ENCODE results near the gene HSDL1. TPM values are rescaled to one million over a fixed set of nuclear protein-coding genes. Genes with fewer than 3 reads are reported as not detected.

HSDL1 gene
- total RNA-seq, 1 donor from 2014 or later: 4.7 TPM

DNA sequence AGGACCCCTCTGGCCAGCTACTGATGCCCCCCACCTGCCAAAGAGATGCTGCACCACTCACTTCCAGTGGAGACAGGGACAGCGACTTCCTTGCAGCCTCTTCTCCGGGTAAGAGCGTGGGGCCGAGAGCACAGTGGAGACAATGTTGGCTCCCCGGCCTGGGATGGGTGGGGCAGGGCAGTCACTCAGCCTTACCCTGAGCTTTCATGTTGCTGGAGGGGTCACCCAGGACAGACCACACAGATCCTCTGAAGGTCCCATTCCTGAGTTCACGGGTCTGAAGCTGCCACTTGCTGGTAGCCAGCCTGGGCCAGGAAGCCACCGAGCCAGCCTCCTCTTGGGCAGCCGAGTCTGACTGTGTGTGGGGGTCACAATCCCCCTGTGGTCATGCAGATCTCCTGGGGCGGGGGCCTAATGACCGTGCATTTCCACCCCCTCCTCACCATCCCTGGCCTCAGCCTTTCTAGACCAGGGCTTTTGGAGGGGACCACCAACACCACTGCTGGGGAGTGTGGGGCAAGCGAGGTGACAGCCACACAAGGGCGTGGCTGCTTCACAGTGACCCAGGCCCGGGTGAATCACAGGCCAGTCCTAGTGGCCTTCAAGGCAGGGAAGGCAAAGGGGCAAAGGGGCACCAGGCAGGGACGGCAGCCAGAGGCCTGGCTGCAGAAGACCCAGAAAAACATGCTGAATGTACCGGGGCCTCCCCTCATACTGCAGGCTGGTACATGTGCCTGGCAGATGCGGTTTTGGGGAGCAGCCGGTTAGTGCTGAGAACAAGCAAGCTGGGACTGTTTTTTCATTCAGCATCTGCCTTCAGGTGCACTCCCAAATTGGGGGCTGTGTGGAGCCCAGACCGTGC lies 31.4 kb upstream of the HSDL1 start:
- DNase-seq (ENCODE audit: low spot score) (no peak), ATAC-seq (no peak)

DNA sequence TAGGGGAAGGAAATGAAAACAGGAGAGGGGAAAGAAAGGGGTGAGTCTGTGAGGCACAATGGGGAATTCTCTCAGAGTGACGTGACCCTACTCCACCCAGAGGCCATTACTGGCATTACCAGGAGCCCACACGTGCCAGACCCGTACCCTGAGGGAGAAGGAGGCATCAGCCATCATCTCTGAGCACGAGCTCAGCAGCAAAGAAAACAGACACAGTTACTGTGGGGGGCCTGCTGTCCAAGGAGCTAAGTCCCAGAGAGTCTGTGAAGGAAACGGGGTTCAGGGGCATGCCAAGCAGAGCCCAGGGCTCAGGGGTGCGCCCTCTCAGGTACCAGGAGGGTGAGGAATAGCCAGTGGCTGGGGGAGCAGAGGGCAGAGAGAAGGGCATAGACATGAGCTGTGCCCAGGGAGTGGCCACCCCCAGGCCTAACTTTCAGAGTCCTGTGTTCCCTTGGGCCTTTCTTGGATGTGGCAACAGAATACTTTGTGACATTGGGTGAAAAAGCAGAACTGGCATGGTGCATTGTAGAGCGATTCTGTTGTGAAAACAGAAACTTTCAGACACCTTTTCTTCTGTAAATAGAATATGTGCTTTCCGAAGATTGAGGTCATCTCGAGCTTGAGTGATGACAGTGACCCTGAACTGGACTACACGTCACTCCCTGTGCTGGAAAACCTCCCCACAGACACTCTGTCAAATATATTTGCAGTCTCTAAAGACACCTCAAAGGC lies 30.5 kb upstream of the HSDL1 start:
- ATAC-seq: peak; percentile 82
- no peak for DNase-seq (ENCODE audit: low spot score)

DNA sequence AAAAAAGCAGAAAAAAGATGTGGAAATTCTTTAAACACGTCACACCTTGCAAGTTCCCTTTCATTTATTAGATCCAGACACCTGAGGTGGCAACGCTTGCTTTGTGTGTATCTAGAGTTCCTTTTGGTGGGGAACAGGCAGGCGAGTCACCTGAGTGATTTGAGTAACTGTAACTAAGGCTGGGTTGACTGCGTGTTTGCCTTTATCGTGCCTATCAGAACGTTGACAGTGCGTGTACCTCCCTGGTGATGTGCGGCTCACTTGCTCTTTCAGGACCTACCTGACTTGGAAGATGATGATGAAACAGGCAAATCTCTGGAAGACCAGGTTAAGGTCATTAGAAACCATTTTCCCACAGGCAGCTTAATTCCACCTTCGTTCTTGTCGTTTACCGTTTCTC lies 29.4 kb upstream of the HSDL1 start:
- DNase-seq (ENCODE audit: low spot score) (no peak), ATAC-seq (no peak)

DNA sequence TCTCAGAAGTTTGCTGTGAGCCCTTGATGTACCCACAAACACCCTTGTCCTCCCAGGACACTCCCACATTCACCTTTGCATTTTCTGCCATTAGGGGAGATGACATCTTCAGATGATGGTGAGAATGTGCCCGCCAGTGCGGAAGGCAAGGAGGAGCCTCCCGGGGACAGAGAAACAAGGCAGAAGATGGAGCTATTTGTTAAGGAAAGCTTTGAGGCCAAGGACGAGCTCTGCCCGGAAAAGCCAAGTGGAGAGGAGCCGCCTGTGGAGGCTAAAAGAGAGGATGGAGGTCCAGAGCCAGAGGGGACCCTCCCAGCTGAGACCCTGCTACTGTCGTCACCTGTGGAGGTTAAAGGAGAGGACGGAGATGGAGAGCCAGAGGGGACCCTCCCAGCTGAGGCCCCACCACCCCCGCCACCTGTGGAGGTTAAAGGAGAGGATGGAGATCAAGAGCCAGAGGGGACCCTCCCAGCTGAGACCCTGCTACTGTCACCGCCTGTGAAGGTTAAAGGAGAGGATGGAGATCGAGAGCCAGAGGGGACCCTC lies 24.9 kb upstream of the HSDL1 start:
- DNase-seq (ENCODE audit: low spot score): no peak
- no peak for ATAC-seq

DNA sequence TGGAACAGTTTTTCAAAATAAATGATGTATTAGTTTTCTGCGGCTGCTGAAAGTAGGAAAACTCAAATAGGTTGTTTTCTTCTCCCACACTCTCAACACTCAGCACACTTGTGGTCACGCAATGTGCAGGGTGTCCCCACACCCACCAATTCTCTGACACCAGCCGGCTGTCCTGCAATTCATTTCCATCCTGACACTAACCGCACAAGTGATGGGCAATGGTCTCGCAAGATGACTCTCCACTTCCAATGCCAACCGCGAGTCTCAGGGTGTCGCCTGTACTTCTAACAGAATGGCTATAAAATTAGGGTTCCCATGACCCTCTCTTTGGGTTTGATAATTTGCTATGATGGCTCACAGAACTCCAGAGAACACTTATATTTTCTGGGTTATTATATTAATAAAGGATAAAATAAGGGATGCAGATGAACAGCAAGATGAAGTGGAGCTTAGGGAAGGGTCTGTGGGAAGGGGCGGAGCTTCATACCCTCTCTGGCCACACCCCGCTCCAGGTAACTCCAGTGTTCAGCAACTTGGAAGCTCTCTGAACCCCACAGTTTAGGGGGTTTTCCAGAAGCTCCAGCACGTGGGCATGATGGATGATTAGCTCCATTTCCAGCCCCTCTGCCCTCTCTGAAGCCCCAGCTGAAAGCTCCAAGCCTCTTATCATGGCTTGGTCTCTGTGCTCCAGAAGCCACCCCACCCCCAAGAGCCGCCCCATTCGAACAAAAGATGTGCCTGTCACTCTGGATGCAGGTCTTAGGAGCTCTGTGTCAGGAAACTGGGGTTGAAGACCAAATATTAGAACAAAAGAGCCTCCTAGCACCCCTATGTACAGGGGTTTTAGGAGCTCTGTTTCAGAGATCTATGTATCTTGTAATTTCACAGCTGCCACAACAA lies 22.1 kb upstream of the HSDL1 start:
- DNase-seq (ENCODE audit: low spot score): no peak
- ATAC-seq: no peak

DNA sequence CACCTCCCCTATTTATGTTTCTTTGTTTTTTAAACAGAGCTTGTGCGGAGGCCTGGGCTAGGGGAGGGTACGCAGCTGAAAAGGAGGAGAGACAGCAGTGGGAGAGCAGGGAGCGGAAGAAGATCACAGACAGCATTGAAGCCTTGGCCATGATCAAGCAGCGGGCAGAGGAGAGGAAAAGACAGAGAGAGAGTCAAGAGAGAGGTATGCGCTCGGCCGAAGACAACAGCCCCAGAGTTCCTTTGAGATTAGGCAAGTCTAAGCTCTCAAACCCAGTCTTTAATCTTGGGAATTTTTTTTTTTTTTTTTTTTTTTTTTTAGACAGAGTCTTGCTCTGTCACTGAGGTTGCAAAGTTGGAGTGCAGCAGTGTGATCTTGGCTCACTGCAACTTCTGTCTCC lies 20.8 kb upstream of the HSDL1 start:
- DNase-seq (ENCODE audit: low spot score) (no peak), ATAC-seq (no peak)

DNA sequence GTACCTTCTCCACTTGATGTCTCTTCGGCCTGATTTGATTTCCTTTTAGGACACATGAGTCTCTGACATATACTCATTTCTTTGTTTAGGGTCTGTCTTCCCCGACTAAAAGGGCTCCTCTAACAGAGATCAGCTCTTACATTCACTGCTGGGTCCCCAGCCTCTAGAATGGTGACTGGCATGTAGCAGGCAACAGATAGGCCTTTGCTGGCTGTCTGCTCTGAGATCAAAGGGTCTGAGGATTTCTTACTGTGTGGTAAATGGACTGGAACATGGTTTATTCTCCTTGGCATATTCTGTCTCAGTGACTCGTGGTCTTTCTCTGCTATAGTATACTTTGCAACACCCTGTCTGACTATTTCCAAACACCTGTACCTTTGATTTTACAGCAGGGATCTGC lies 16.8 kb upstream of the HSDL1 start:
- DNase-seq (ENCODE audit: low spot score): no peak
- ATAC-seq: no peak

DNA sequence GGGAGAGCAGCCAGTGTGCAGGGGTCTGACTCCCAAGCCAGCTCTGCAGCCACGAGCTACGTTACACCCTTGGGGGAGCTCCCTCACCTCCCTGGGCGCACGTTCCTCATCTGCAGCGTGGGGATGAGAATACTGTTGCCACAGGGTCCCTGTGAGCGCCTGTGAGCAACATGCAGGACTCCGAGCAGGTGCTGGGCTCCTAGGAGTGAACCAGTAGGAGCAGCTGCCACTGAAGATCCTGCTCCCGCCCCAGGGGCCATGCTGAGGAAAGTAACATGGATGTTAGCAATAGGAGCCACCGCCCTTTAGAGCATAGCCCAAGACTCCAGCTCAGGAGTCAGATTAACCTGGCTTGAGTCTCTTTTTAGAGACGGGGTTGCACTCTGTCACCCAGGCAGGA lies 16.1 kb upstream of the HSDL1 start:
- no peak for ATAC-seq
- DNase-seq (ENCODE audit: low spot score): no peak

DNA sequence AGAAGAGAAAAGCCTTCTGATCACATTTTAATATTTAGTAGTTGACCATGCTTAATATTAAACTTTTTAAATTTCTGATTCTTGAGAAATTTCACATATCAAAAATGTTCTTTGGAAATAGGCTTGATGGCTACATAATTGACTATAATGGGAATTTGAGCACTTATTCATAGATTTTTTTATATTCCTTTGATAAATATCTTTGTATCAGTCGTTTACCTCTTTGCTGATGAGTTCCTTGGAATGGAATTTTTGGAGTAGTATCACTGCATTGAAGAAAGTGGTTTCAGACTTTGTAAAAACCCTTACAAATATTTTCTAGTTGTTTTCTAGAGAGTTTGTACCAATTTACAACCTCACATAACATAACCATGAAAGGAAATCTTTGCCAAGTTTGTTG lies 14.8 kb upstream of the HSDL1 start:
- ATAC-seq (no peak), DNase-seq (ENCODE audit: low spot score) (no peak)

DNA sequence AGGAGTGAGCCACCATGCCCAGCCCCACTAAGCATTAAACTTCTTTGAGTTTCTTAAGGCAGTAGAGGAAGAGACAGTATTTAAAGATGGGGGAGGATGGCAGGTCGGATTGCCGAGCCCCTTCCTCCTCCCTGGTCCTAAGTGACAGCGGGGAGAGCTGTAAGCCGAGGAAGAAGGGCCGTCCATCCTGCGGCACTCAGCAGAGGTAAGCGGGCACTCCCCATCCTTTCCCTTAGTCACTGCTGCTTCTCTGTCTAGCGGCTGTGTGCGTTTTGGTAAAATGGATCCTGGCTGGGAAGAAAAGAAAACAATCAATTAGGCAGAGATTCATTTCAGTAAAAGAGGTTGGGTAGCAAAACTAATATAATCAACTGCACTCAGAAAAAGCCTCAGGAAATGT lies 14.0 kb upstream of the HSDL1 start:
- DNase-seq (ENCODE audit: low spot score): no peak
- no peak for ATAC-seq

DNA sequence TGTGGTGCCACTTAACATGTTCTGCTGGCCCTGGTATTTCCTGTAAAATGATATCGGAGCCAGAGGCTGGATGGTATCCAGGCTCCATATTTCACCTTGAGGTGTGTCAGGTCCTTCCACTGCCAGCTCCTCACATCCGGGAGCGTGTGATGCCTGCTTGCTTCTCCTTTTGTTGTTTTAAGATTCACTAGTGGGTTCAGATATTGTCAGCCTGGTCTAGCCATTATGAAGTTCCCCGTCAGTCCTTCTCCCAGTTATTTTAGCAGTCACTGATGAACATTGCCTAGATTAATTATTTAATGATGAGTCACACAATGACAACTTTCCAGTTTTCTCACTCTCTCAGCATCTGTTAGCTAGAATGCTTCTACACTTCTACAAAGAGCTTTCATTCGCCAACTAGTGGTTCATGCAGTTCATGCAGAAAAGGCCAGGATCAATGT lies 11.4 kb upstream of the HSDL1 start:
- ATAC-seq (no peak), DNase-seq (ENCODE audit: low spot score) (no peak)

DNA sequence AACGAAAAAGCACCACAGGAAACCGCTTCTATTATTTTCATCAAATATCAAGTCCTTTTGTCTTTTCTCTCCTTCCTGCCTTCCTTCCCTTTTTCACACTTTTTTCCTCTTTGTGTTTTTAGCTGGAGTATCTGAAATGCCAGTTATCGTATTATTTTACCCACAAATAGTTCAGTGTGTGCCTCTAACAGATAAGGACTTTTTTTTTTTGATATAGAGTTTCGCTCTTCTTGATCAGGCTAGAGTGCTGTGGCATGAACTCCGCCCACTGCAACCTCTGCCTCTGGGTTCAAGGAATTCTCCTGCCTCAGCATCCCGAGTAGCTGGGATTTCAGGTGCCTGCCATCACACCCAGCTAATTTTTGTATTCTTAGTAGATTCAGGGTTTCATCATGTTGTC lies 10.8 kb upstream of the HSDL1 start:
- no peak for ATAC-seq
- DNase-seq (ENCODE audit: low spot score): no peak

DNA sequence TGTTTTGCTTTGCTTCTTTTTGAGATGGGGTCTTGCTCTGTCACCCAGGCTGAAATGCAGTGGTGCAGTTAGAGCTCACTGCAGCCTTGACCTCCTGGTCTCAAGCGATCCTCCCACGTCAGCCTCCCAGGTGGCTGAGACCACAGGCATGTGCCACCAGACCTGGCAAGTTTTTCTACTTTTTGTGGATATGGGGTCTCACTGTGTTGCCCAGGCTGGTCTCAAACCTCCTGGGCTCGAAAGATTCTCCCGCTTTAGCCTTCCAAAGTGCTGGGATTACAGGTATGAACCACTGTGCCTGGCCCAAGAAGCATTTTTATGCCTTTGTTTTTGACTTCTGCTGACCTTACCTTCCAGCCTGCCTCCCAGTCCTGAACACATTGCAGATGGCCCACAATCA lies 10.2 kb upstream of the HSDL1 start:
- DNase-seq (ENCODE audit: low spot score): no peak
- no peak for ATAC-seq

DNA sequence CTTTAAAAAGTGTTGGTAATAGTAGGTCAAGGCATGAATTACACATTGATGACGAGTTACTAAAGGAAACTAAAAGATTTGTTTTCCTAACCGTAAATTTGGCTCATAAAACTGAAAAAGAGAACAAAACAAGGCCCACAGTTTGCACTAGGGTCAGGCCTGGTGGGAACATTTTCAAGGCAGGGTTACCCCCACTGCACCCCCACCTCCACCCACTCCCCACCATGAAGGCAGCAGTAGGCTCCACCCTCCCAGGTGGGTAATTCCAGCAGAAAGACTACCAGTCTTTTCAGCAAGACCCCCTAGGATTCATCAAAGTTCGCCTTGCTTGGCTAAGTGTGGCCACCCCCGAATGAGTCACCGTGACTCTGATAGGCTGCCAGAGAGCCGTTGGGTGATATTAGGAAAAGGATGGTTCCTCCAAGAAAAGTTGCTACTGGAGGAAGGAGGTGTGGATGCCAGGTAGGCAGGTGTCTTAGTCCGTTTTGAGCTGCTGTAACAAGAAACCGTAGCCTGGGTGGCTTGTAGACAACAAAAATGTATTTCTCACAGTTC lies 8.8 kb upstream of the HSDL1 start:
- ATAC-seq (no peak), DNase-seq (ENCODE audit: low spot score) (no peak)

DNA sequence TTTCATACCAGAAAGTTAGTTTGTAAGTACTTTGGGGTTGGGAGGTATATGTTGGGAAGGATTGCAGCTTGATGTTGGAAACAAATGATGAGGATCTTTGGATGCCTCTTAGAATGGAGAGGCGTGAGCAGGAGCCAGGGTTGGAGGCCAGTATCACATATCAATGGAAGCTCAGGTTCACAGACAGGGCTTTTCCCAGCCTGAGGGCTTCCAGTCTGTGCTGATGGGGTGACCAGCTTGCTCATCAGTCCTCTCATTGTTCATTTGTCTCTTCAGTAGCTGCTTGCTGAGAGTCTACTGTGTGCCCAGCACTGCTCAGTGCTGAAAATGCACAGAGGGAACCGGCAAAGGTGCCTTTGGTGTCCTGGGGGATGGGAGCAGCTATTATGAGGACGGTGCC lies 5.9 kb upstream of the HSDL1 start:
- ATAC-seq (no peak), DNase-seq (ENCODE audit: low spot score) (no peak)

DNA sequence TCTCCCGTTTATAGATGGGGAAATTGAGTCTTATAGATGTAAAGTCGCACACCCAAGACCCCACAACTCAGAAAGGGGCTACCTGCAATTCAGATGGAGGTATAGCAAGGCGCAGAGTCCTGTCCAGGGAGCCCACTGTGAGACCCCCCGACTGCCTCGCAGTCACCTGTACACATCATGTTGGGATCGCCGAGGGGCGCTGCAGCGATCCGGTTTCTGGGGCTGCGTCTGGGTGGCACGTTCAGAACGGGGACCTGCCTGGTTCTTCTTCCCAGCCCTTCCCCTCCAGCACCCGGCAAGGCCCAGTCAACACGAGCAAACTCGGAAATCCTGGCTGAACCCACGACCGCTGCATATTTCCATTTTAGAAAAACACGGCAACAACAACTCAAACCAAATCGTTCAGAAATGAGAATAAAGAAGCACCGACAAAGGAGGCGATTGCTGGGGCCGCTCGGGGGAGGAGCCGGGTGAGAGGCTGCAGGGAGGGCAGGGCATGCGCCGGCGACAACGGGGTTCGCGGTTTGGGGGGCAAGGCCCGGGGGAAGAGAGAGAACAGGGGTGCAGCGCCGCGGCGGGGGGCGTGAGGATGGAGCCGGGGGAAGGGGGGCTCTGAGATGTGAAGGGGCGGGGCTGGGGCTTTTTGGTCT lies 643 bp downstream of the HSDL1 start:
- peak; percentile 47 for DNase-seq (ENCODE audit: low spot score)
- peak; percentile 64 for ATAC-seq

DNA sequence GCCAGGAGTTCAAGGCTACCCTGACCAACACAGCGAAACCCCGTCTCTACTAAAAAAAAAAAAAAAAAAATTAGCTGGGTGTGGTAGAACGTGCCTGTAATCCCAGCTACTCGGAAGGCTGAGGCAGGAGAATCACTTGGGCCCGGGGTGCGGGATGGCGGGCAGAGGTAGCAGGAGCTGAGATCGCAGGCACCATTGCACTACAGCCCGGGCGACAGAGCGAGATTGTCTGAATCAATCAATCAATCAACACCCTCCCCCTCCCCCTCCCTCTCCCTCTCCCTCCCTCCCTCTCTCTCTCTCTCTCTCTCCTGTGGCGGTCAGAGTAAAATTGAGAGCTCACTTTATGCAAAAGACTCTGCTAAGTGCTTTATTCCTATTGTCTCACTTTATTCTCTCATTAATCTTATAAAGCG lies 1.2 kb downstream of the HSDL1 start:
- DNase-seq (ENCODE audit: low spot score): no peak
- peak; percentile 16 for ATAC-seq

DNA sequence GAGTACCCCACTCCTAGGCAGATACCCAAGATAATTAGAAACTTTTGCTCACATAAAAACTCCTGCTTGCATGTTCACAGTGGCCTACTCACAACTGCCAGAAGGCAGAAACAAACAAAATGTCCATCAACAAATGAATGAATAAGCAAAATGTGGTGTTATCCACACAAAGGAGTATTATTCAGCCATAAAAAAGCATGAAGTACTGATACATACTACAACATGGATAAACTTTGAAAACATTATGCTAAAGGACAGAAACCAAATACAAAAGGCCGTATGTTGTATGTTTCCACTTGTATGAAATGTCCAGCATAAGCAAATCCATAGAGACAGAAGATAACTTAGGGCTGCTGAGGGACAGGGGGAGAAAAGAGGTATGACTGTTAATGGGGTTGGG lies 1.9 kb downstream of the HSDL1 start:
- no peak for ATAC-seq
- DNase-seq (ENCODE audit: low spot score): no peak

DNA sequence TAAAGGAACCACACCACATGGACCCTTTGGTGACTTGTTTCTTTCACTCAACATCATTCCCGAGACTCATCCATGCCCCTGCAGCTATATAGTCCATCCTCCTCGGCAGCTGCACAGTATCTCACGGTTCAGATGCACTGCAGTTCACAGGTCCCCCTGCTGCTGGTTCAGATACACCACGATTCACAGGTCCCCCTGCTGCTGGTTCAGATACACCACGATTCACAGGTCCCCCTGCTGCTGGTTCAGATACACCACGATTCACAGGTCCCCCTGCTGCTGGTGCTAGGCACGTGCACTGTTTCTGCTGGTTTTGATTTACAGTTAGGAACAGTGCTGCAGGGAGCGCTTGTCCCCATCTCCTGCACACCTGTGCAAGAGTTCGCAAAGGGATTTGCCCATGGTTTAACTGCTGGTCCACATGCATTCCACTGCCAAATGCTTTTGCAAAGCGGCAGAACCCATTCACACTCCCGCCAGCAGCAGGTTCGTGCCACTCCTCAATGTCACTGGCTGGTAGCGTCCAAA lies 3.8 kb downstream of the HSDL1 start:
- no peak for ATAC-seq
- no peak for DNase-seq (ENCODE audit: low spot score)

All from left lobe of liver (tissue), 2 donors.